Fibroblast of pulmonary artery (primary cell): ENCODE data around the gene NT5C3B.
A peak's percentile ranks its signal among the peaks of the same experiment; 100 is the strongest.

ENCODE experiments used
- DNase-seq: peaks from one replicate; pipeline ENCODE4 v3.0.0-alpha.2; 2010; ENCODE audit warnings: low read depth
- H3K4me3 ChIP-seq: replicated peaks from 2 replicates; pipeline ENCODE4 v1.5.1; 2011; ENCODE audit warnings: low read depth, mild to moderate bottlenecking, control low read depth, low read length, moderate library complexity
- TF ChIP-seq, protein P1 (sequence below): IDR thresholded peaks from 2 replicates; pipeline ENCODE4 v1.5.1; 2011; ENCODE audit warnings: mild to moderate bottlenecking, control low read depth, low read length, inconsistent platforms; ENCODE audit errors: missing control alignments

NT5C3B gene

DNA sequence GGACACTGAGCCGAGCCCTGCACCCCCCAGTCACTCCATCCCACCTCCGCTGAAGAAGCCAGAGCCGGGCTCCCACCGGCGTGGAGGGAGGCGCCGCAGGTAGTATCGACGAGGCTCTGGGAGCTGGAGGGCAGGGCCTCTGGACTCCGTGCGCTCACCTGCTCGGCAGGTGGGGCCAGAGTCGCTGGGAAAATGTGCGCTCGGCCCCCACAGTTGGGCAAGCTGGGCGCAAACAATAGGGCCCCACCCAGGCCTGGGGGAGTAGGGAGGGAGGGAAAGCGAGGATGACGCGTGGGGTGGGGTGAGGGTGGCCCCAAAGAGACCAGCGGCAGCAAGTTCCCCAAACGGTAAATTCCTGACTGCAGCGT, 50.2 kb downstream of the NT5C3B start:
- TF ChIP-seq, protein P1, sequence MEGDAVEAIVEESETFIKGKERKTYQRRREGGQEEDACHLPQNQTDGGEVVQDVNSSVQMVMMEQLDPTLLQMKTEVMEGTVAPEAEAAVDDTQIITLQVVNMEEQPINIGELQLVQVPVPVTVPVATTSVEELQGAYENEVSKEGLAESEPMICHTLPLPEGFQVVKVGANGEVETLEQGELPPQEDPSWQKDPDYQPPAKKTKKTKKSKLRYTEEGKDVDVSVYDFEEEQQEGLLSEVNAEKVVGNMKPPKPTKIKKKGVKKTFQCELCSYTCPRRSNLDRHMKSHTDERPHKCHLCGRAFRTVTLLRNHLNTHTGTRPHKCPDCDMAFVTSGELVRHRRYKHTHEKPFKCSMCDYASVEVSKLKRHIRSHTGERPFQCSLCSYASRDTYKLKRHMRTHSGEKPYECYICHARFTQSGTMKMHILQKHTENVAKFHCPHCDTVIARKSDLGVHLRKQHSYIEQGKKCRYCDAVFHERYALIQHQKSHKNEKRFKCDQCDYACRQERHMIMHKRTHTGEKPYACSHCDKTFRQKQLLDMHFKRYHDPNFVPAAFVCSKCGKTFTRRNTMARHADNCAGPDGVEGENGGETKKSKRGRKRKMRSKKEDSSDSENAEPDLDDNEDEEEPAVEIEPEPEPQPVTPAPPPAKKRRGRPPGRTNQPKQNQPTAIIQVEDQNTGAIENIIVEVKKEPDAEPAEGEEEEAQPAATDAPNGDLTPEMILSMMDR, result no peak
- peak overlapping the region; percentile 75 for H3K4me3 ChIP-seq
- DNase-seq, result peak; percentile 53

DNA sequence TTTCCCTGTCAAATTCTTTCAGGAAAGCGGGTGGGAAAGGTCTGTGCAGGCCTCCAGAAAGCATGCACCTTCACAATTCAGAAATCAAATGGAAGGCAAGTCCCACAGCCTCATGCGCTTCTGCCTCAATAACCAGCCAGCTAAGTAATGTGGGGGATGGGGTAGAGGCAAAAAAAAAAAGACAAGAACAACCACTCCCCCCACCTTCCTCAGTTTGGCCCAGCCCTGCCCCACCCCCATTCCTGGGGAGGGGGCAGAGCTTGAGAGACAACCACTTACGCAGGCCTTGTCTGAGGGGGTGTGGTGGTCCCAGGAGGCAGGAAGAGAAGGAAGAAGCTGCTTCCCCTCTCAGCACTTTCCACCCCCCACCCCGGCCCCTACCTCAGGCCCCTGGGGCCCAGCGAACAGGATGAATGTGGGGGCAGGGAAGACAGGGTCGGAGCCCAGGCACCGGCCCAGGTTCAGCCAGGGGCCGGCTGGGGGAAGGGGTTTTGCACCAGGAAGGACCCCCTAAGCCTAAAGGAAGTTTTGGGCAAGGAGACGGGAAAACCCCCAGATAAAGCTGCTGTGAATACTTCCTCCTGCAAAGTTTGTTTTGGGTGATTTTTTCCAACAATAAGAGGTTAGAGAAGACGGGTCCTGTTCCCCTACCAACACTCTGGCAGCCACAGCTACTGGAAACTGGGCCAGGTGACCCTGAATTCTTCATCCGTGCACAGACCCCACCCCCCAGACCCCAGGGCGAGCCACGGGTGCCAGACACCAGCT, 50.8 kb downstream of the NT5C3B start:
- H3K4me3 ChIP-seq, result peak overlapping the region; percentile 75
- TF ChIP-seq, protein P1, result no peak
- DNase-seq, result peak; percentile 64

DNA sequence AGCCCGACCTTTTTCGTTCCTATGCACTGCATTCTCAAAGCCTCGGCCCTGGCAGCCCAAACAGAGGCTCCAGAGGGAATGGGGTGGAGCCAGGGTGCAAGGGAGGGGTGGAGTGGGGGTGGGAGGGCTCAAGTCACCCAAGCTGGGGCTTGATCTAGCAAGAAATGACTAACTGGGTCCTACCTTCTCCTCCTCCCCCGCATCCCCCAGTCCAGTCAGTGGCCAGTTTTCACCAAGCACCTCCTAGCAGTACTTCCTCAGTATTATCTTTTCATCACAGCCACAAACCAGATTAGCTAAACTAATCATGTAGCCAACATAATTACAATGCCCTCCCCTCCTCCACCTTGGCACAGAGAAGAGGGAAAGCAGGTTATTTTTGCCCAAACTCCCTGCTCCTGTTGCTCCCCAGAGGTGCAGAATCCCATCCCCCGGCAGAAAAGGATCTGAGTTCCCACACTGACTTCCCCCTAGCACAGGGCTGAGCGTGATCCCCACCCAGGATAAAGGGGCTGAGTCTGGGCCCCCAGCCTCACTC, 51.8 kb downstream of the NT5C3B start:
- TF ChIP-seq, protein P1, result no peak
- peak overlapping the region; percentile 75 for H3K4me3 ChIP-seq
- peak; percentile 83 for DNase-seq

DNA sequence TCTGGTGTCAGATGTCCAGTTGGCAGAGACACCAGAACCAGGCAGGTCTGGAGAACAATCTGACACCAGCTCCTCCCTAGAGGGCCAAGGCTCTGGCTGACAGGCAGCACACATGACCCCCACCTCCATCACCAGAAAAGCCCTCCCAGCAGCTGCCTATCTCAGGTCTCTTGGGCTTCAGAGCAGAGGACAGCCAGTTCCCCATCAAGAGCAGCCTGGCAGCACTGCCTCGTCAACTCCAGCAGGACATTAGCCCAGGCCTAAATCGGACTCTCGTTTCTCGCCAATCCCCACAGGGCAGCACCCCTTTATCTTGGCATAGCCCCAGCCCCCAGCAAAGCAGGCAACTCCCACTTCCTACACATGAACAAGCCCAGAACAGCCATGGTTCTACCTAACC, 53.9 kb downstream of the NT5C3B start:
- no peak overlapping the region for H3K4me3 ChIP-seq
- TF ChIP-seq, protein P1, result no peak
- DNase-seq, result no peak

DNA sequence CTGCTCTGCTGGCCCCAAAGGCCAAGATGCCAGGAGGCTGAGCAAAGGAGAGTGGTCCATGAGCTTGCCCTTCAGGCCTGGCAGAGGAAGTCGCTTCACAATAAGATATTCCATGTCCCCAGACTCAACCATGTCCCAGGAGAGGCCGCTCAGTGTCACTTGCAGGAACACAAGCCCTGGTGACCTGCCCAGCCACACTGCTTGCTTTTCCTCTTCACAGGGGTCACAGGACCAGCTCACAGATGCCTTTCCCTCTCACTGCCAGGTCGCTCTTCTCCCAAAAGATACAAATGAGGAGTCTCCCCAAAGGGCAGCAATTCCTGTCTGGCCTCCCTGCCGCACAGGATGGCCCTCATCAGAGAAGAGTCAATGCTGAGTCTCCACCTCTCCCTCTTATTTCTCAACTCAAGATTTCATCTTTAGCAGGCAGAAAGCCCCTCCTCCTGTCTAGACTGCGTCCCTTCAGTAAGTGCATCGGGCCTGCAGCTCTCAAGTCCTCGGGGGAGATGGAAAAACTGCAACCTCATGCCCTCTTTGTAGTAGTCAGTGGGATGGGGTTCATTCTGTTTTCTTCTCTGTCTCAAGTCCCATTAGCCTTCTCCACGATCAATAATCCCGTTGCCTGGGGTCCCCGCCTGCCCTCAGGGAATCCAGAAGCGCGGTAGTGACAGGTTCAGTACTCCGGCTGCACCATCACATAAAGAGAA, 54.5 kb downstream of the NT5C3B start:
- no peak overlapping the region for H3K4me3 ChIP-seq
- DNase-seq, result peak; percentile 33

DNA sequence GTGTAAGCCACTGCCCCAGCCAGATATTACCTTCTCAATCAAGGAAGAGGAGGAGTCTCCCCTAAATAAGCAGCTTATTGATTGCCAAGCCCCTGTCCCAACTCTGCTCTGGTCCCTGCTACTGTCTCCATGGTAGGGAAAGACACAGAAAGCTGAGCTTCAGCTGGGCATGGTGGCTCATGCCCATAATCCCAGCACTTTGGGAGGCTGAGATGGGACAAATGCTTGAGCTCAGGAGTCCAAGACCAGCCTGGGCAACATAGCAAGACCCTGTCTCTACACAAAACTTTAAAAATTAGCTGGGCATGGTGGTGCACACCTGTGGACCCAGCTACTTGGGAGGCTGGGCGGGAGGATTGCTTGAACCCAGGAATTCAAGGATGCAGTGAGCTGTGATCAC, 56.1 kb downstream of the NT5C3B start:
- TF ChIP-seq, protein P1, result no peak
- no peak for DNase-seq
- no peak overlapping the region for H3K4me3 ChIP-seq

More for the DNA sequence above, 54.5 kb downstream of the NT5C3B start:
- TF ChIP-seq, protein P1, result no peak
